Lower leg skin (tissue), 4 donors: ENCODE results near the gene PRDX5. TPM values are rescaled to one million over a fixed set of nuclear protein-coding genes. Genes with fewer than 3 reads are reported as not detected.

Experiments
- DNase-seq, 2 donors: peaks; one replicate each; pipeline ENCODE4 v3.0.0-alpha.2; 2019; ENCODE audit warnings: low spot score in 2 of 2
- H3K4me3 ChIP-seq: fragments of 200-600 bp; sonication (generic); 2 replicates; pipeline ENCODE4 v1.5.1; 2017; ENCODE audit warnings: mild to moderate bottlenecking, low read depth; ENCODE audit not compliant: poor library complexity, severe bottlenecking
- POLR2A ChIP-seq, 2 donors: fragments of 450-650 bp; IDR thresholded peaks; one replicate each; pipeline ENCODE4 v1.6.1; 2016 to 2017; ENCODE audit warnings: antibody characterized with exemption in 2 of 2, mild to moderate bottlenecking in 1 of 2, moderate library complexity in 1 of 2
- WGBS, 2 donors: methylation state at CpG; one replicate each; pipeline ENCODE4 v1.1.5; 2018; 5-methylcytosine and 5-hydroxymethylcytosine counted together
- intact Hi-C: fragments of 100-400 bp; cut with DNase I; formaldehyde crosslinking; loops from one replicate; pipeline ENCODE4 v1.15.0; 2023; ENCODE audit warnings: low total_unique reads
- total RNA-seq, 4 donors: library from RNA; depleted of rRNA; stranded (reverse); fragments of >200 nt; gene quantifications; one replicate each; pipeline ENCODE4 v1.1.0, GENCODE V29; 2016
- TF ChIP-seq, protein P1 (sequence below), 3 donors: fragments of 450-650 bp; IDR thresholded peaks; one replicate each; pipeline ENCODE4 v1.5.1; 2016; ENCODE audit warnings: antibody characterized with exemption in 3 of 3, mild to moderate bottlenecking in 3 of 3, moderate library complexity in 2 of 3

The PRDX5 gene
- total RNA-seq, 4 donors from 2014 or later, result 170 to 284 (median 215) TPM

DNA sequence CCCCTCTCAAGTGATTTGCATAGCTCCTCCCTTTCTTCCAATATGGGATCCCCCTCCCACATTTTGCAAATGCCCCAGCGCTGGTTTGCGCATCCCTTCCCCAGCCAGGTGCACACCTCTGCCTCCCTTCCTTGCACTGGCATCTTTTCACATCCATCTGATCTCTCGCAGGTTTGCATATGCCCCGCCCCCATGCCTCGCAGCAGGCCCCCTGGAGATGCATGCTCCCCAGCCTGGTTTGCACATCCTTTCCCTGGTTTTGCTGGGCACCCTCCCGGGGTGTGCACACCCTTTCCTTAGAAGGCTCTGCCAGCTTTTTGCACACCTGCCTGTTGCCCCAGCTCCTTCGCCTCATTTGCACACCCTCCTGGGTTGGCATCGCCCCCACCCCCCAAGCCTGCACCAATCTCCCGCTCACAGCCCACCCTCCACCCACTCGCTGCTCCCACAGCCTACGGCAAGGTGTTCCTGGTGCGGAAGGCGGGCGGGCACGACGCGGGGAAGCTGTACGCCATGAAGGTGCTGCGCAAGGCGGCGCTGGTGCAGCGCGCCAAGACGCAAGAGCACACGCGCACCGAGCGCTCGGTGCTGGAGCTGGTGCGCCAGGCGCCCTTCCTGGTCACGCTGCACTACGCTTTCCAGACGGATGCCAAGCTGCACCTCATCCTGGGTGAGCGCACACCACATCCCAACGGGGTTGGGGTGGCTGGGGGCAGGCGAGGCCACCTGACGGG, 42.0 kb downstream of the PRDX5 start:
- DNase-seq, result no peak
- intact Hi-C loops, result no loop called here
- 50 to 60% methylated on average over 26 to 31 of the region's 38 CpGs for WGBS, 2 donors

DNA sequence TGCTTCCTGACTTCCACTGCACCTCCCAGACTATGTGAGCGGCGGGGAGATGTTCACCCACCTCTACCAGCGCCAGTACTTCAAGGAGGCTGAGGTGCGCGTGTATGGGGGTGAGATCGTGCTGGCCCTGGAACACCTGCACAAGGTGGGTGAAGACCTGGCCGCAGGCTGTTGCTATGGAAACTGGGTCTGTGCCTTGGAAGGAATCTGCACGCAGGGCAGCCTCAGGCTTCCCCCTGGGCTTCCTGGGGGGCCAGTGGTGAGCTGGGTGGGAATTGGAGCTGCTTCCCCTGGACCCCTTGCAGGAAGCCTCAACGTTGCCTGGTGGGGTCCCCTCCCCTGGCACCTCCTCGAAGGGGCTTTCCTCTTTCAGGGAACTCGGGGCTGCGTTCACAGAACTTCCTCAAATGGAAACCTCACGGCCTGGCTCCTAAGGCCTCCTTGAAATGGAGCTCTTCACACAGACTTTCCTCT, 42.6 kb downstream of the PRDX5 start:
- WGBS, 2 donors, result 63 to 65% methylated on average over 13 of the region's 13 CpGs
- intact Hi-C loops, result no loop called here
- H3K4me3 ChIP-seq, result no peak overlapping the region

More for the DNA sequence above, 42.0 kb downstream of the PRDX5 start:
- peak overlapping the region; percentile 65 for H3K4me3 ChIP-seq
- TF ChIP-seq POLR2A (IDR thresholded peaks at IDR 0.05), result no peak
- TF ChIP-seq, protein P1, sequence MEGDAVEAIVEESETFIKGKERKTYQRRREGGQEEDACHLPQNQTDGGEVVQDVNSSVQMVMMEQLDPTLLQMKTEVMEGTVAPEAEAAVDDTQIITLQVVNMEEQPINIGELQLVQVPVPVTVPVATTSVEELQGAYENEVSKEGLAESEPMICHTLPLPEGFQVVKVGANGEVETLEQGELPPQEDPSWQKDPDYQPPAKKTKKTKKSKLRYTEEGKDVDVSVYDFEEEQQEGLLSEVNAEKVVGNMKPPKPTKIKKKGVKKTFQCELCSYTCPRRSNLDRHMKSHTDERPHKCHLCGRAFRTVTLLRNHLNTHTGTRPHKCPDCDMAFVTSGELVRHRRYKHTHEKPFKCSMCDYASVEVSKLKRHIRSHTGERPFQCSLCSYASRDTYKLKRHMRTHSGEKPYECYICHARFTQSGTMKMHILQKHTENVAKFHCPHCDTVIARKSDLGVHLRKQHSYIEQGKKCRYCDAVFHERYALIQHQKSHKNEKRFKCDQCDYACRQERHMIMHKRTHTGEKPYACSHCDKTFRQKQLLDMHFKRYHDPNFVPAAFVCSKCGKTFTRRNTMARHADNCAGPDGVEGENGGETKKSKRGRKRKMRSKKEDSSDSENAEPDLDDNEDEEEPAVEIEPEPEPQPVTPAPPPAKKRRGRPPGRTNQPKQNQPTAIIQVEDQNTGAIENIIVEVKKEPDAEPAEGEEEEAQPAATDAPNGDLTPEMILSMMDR (IDR thresholded peaks at IDR 0.05), result no peak

DNA sequence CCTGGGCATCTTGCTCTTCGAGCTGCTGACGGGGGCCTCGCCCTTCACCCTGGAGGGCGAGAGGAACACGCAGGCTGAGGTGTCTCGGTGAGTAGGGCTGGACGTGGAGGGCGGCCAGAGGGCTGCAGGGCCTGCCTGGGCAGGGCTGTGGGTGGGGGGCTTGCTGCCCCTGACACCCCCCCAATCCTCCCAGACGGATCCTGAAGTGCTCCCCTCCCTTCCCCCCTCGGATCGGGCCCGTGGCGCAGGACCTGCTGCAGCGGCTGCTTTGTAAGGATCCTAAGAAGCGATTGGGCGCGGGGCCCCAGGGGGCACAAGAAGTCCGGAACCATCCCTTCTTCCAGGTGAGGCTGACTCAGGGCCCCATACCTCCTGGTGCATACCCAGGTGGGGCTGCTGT, 43.7 kb downstream of the PRDX5 start:
- intact Hi-C loops, result no loop called here
- 91 to 95% methylated on average over 18 of the region's 18 CpGs for WGBS, 2 donors
- no peak overlapping the region for H3K4me3 ChIP-seq
- TF ChIP-seq POLR2A (IDR thresholded peaks at IDR 0.05), result no peak
- TF ChIP-seq, protein P1 (IDR thresholded peaks at IDR 0.05), result no peak
- DNase-seq, result no peak

More for the DNA sequence above, 42.6 kb downstream of the PRDX5 start:
- DNase-seq, result no peak
- TF ChIP-seq, protein P1 (IDR thresholded peaks at IDR 0.05), result no peak
- TF ChIP-seq POLR2A (IDR thresholded peaks at IDR 0.05), result no peak

DNA sequence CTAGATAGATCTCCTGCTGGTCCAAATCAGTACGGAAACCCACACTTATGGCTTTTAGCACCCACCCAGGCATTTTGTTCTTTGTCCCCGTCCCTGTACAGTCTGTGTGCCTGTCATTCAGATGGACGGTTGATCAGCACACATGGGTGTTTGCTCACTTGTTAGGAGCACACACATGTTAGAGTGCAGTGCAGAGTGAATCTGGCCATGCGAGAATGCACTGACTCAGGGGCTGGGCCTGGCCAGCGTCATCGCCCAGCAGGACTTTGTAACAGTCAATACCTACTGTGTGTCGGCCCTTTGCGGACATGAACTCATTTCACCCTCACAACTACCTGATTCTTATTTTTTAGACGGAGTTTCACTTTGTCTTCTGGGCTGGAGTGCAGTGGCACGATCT, 44.4 kb downstream of the PRDX5 start:
- TF ChIP-seq, protein P1 (IDR thresholded peaks at IDR 0.05), result no peak
- no peak for TF ChIP-seq POLR2A (IDR thresholded peaks at IDR 0.05)
- no peak overlapping the region for H3K4me3 ChIP-seq
- intact Hi-C loops, result no loop called here
- no peak for DNase-seq
- 93 to 96% methylated on average over 10 of the region's 10 CpGs for WGBS, 2 donors

DNA sequence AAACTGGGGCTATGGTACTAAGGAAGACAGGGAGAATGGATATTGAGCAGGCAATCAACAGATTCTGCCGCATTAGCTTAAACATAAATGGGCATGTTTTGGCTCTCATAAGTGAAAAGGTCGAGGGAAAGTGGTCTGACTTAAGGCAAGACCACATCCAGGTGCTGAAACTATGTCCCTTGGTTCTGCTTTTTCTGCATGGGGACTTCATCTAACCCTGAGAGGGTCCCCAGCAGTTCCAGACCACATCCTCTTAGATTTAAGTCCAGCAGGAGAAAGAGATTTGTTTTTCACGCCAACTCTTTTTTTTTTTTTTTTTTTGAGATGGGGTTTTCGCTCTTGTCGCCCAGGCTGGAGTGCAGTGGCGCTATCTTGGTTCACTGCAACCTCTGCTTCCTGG, 46.5 kb downstream of the PRDX5 start:
- H3K4me3 ChIP-seq, result no peak overlapping the region
- intact Hi-C loops, result no loop called here
- DNase-seq, result no peak
- no peak for TF ChIP-seq POLR2A (IDR thresholded peaks at IDR 0.05)
- TF ChIP-seq, protein P1 (IDR thresholded peaks at IDR 0.05), result no peak
- WGBS, 2 donors, result 94% methylated on average over 6 of the region's 6 CpGs
